ENCODE results near the gene P3H4. TPM values are rescaled to one million over a fixed set of nuclear protein-coding genes. Genes with fewer than 3 reads are reported as not detected.

P3H4 gene
- total RNA-seq, 4 donors from 2014 or later: 1.8 to 4.0 (median 2.9) TPM

- intact Hi-C loops (cut with DNase I; ENCODE audit: low total_unique reads) (no loop called here), in situ Hi-C loops (cut with MboI; ENCODE audit: low sequenced_read_pairs in 4 of 4) (no loop called here)
- DNase-seq: no peak
- Histone ChIP-seq H3K9me3 (no peaks in the 10 kb centered on the region), H3K4me3 (no peak overlapping the region), H3K36me3 (peaks cover 0 to 33% of the 10 kb centered on the region in 2 donors), H3K27ac (no peak overlapping the region), H3K27me3 (no peaks in the 10 kb centered on the region), H3K4me1 (no peaks in the 10 kb centered on the region)
- TF ChIP-seq CTCF (IDR thresholded peaks at IDR 0.05 in 4 of 5, conservative IDR thresholded peaks at IDR 0.05 in 1 of 5): no peak
- TF ChIP-seq POLR2A (IDR thresholded peaks at IDR 0.05): no peak
- ATAC-seq: no peak
These were observed 13.6 kb upstream of the P3H4 start for GRCh38 chr17:41825175-41825845.

GRCh38 chr17:41824086-41824485 is 12.3 kb upstream of the P3H4 start:
- in situ Hi-C loops (cut with MboI; ENCODE audit: low sequenced_read_pairs in 4 of 4) (no loop called here), intact Hi-C loops (cut with DNase I; ENCODE audit: low total_unique reads) (no loop called here)
- DNase-seq: no peak
- Histone ChIP-seq H3K9me3 (no peaks in the 10 kb centered on the region), H3K27ac (no peak overlapping the region), H3K27me3 (no peaks in the 10 kb centered on the region), H3K36me3 (peaks cover 0 to 24% of the 10 kb centered on the region in 2 donors), H3K4me1 (no peaks in the 10 kb centered on the region), H3K4me3 (no peak overlapping the region)
- ATAC-seq: no peak
- TF ChIP-seq CTCF (IDR thresholded peaks at IDR 0.05 in 4 of 5, conservative IDR thresholded peaks at IDR 0.05 in 1 of 5): no peak
- TF ChIP-seq POLR2A (IDR thresholded peaks at IDR 0.05): no peak

GRCh38 chr17:41823580-41823979 is 11.8 kb upstream of the P3H4 start:
- H3K27ac ChIP-seq: no peak overlapping the region
- H3K9me3 ChIP-seq: no peaks in the 10 kb centered on the region
- H3K4me3 ChIP-seq: no peak overlapping the region
- H3K27me3 ChIP-seq: no peaks in the 10 kb centered on the region
- ATAC-seq: no peak
- H3K4me1 ChIP-seq: no peaks in the 10 kb centered on the region
- DNase-seq: no peak
- intact Hi-C loops (cut with DNase I; ENCODE audit: low total_unique reads) (no loop called here), in situ Hi-C loops (cut with MboI; ENCODE audit: low sequenced_read_pairs in 4 of 4) (no loop called here)
- TF ChIP-seq POLR2A (IDR thresholded peaks at IDR 0.05): no peak
- no peak for TF ChIP-seq CTCF (IDR thresholded peaks at IDR 0.05 in 4 of 5, conservative IDR thresholded peaks at IDR 0.05 in 1 of 5)
- H3K36me3 ChIP-seq: peaks cover 0 to 19% of the 10 kb centered on the region in 2 donors

- in situ Hi-C loops (cut with MboI; ENCODE audit: low sequenced_read_pairs in 4 of 4): no loop called here
- Histone ChIP-seq H3K27ac (no peak overlapping the region), H3K9me3 (no peaks in the 10 kb centered on the region), H3K4me3 (no peak overlapping the region), H3K4me1 (no peaks in the 10 kb centered on the region), H3K36me3 (peaks cover 0 to 17% of the 10 kb centered on the region in 2 donors), H3K27me3 (no peaks in the 10 kb centered on the region)
- ATAC-seq (no peak), DNase-seq (no peak)
- TF ChIP-seq POLR2A (IDR thresholded peaks at IDR 0.05): no peak
- intact Hi-C loops (cut with DNase I; ENCODE audit: low total_unique reads): no loop called here
These were observed 11.4 kb upstream of the P3H4 start for GRCh38 chr17:41823141-41823524.

GRCh38 chr17:41822216-41823140 is 10.7 kb upstream of the P3H4 start:
- ATAC-seq (no peak), DNase-seq (no peak)
- H3K27me3 ChIP-seq: no peaks in the 10 kb centered on the region
- no peak for TF ChIP-seq POLR2A (IDR thresholded peaks at IDR 0.05)
- no peak for TF ChIP-seq CTCF (IDR thresholded peaks at IDR 0.05 in 4 of 5, conservative IDR thresholded peaks at IDR 0.05 in 1 of 5)
- intact Hi-C loops (cut with DNase I; ENCODE audit: low total_unique reads) (no loop called here), in situ Hi-C loops (cut with MboI; ENCODE audit: low sequenced_read_pairs in 4 of 4) (no loop called here)
- H3K27ac ChIP-seq: no peak overlapping the region
- no peak overlapping the region for H3K4me3 ChIP-seq
- peaks cover 0 to 15% of the 10 kb centered on the region in 2 donors for H3K36me3 ChIP-seq
- no peaks in the 10 kb centered on the region for H3K9me3 ChIP-seq
- no peaks in the 10 kb centered on the region for H3K4me1 ChIP-seq
